Vagina (tissue), 2 donors: ENCODE measurements around the gene HCN1. TPM values are rescaled to one million over a fixed set of nuclear protein-coding genes. Genes with fewer than 3 reads are reported as not detected.
"Not testable (repeated sequence)": the region's sequence is repeated elsewhere in the genome, so short reads cannot be mapped to it uniquely, and the experiment has no call there.

Experiments used
- DNase-seq, 2 donors: peaks; one replicate each; pipeline ENCODE4 v3.0.0-alpha.2; 2017; ENCODE audit errors: extremely low spot score in 2 of 2
- H3K27ac ChIP-seq: fragments of 200-600 bp; sonication (generic); one replicate; pipeline ENCODE4 v1.5.1; 2019
- H3K27me3 ChIP-seq: fragments of 200-600 bp; sonication (generic); one replicate; pipeline ENCODE4 v1.5.1; 2019
- H3K36me3 ChIP-seq, 2 donors: fragments of 200-600 bp; sonication (generic); one replicate each; pipeline ENCODE4 v1.5.1; 2017 to 2019
- H3K4me1 ChIP-seq: fragments of 200-600 bp; sonication (generic); one replicate; pipeline ENCODE4 v1.5.1; 2019
- H3K4me3 ChIP-seq, 2 donors: fragments of 200-600 bp; sonication (generic); 1 replicate in 1 of 2; 2 replicates in 1 of 2; pipeline ENCODE4 v1.5.1; 2016 to 2019
- H3K9me3 ChIP-seq: fragments of 200-600 bp; sonication (generic); one replicate; pipeline ENCODE4 v1.5.1; 2019
- POLR2A ChIP-seq, 2 donors: fragments of 450-650 bp; IDR thresholded peaks; one replicate each; pipeline ENCODE4 v1.6.1; 2017; ENCODE audit warnings: antibody characterized with exemption in 2 of 2, mild to moderate bottlenecking in 2 of 2, moderate library complexity in 2 of 2
- POLR2AphosphoS5 ChIP-seq, 2 donors: sonication (generic); formaldehyde crosslinking; IDR thresholded peaks; one replicate each; pipeline ENCODE4 v1.9.0; 2017; ENCODE audit warnings: antibody characterized with exemption in 2 of 2, mild to moderate bottlenecking in 2 of 2, low read depth in 1 of 2; ENCODE audit not compliant: insufficient read depth in 1 of 2
- intact Hi-C: fragments of 100-400 bp; cut with DNase I; formaldehyde crosslinking; loops from one replicate; pipeline ENCODE4 v1.15.1; 2023
- total RNA-seq: library from RNA; depleted of rRNA; stranded (reverse); fragments of >200 nt; gene quantifications from one replicate; pipeline ENCODE4 v1.2.3, GENCODE V29; 2016
- TF ChIP-seq, protein P1 (sequence below), 3 experiments: fragments of 450-650 bp in 2 of 3; fragments of 200-600 bp in 1 of 3; sonication (generic) in 1 of 3; IDR thresholded peaks; one replicate each; pipeline ENCODE4 v1.5.1; 2017 to 2019; ENCODE audit warnings: antibody characterized with exemption in 3 of 3, mild to moderate bottlenecking in 2 of 3, moderate library complexity in 2 of 3

Gene HCN1
- total RNA-seq, 1 donor from 2014 or later, result not detected

GRCh38 chr5:45376417-45376816 is 319.8 kb downstream of the HCN1 start:
- H3K9me3 ChIP-seq, result no peaks in the 10 kb centered on the region
- no peak for DNase-seq
- intact Hi-C loops, result no loop called here
- H3K36me3 ChIP-seq, result no peaks in the 10 kb centered on the region
- H3K4me3 ChIP-seq, result no peak overlapping the region
- no peaks in the 10 kb centered on the region for H3K27me3 ChIP-seq
- no peak overlapping the region for H3K27ac ChIP-seq
- H3K4me1 ChIP-seq, result no peaks in the 10 kb centered on the region
- TF ChIP-seq POLR2A (IDR thresholded peaks at IDR 0.05), result no peak
- TF ChIP-seq, protein P1, sequence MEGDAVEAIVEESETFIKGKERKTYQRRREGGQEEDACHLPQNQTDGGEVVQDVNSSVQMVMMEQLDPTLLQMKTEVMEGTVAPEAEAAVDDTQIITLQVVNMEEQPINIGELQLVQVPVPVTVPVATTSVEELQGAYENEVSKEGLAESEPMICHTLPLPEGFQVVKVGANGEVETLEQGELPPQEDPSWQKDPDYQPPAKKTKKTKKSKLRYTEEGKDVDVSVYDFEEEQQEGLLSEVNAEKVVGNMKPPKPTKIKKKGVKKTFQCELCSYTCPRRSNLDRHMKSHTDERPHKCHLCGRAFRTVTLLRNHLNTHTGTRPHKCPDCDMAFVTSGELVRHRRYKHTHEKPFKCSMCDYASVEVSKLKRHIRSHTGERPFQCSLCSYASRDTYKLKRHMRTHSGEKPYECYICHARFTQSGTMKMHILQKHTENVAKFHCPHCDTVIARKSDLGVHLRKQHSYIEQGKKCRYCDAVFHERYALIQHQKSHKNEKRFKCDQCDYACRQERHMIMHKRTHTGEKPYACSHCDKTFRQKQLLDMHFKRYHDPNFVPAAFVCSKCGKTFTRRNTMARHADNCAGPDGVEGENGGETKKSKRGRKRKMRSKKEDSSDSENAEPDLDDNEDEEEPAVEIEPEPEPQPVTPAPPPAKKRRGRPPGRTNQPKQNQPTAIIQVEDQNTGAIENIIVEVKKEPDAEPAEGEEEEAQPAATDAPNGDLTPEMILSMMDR (IDR thresholded peaks at IDR 0.05), result no peak
- no peak for TF ChIP-seq POLR2AphosphoS5 (IDR thresholded peaks at IDR 0.05; ENCODE audit: insufficient read depth in 1 of 2, low read depth in 1 of 2)

GRCh38 chr5:45372629-45373028 is 323.6 kb downstream of the HCN1 start:
- Histone ChIP-seq H3K36me3 (no peaks in the 10 kb centered on the region), H3K4me1 (no peaks in the 10 kb centered on the region), H3K27ac (no peak overlapping the region), H3K27me3 (no peaks in the 10 kb centered on the region), H3K4me3 (no peak overlapping the region), H3K9me3 (no peaks in the 10 kb centered on the region)
- TF ChIP-seq POLR2AphosphoS5 (IDR thresholded peaks at IDR 0.05; ENCODE audit: insufficient read depth in 1 of 2, low read depth in 1 of 2) (no peak), POLR2A (IDR thresholded peaks at IDR 0.05) (no peak)
- TF ChIP-seq, protein P1 (IDR thresholded peaks at IDR 0.05), result no peak
- no peak for DNase-seq
- intact Hi-C loops, result no loop called here

DNA sequence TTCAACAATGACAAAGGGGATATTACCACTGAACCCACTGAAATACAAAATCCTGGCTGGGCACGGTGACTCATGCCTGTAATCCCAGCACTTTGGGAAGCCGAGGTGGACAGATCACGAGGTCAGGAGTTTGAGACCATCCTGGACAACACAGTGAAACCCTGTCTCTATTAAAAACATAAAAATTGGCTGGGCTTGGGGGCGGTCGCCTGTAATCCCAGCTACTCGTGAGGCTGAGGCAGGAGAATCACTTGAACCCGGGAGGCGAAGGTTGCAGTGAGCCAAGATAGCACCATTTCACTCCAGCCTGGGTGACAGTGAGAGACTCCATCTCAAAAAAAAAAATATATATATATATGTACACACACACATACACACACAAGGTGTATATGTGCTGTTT is 324.8 kb downstream of the HCN1 start:
- DNase-seq, H3K4me1 ChIP-seq, H3K27ac ChIP-seq, H3K36me3 ChIP-seq, H3K4me3 ChIP-seq, H3K27me3 ChIP-seq, intact Hi-C loops, H3K9me3 ChIP-seq: not testable (repeated sequence)

GRCh38 chr5:45355189-45355992 is 340.8 kb downstream of the HCN1 start:
- TF ChIP-seq POLR2AphosphoS5 (IDR thresholded peaks at IDR 0.05; ENCODE audit: insufficient read depth in 1 of 2, low read depth in 1 of 2), result no peak
- TF ChIP-seq, protein P1 (IDR thresholded peaks at IDR 0.05), result no peak
- TF ChIP-seq POLR2A (IDR thresholded peaks at IDR 0.05), result no peak
- Histone ChIP-seq H3K27ac (no peak overlapping the region), H3K27me3 (no peaks in the 10 kb centered on the region), H3K4me1 (no peaks in the 10 kb centered on the region), H3K36me3 (no peaks in the 10 kb centered on the region), H3K9me3 (no peaks in the 10 kb centered on the region), H3K4me3 (no peak overlapping the region)
- DNase-seq, result no peak
- intact Hi-C loops, result no loop called here

GRCh38 chr5:45336464-45336863 is 359.7 kb downstream of the HCN1 start:
- Histone ChIP-seq H3K4me3 (no peak overlapping the region), H3K36me3 (no peaks in the 10 kb centered on the region), H3K27ac (no peak overlapping the region), H3K27me3 (no peaks in the 10 kb centered on the region), H3K4me1 (no peaks in the 10 kb centered on the region), H3K9me3 (no peaks in the 10 kb centered on the region)
- TF ChIP-seq POLR2AphosphoS5 (IDR thresholded peaks at IDR 0.05; ENCODE audit: insufficient read depth in 1 of 2, low read depth in 1 of 2) (no peak), POLR2A (IDR thresholded peaks at IDR 0.05) (no peak)
- TF ChIP-seq, protein P1 (IDR thresholded peaks at IDR 0.05), result no peak
- intact Hi-C loops, result no loop called here
- DNase-seq, result no peak
